Measurements from ENCODE around the gene ZNF616. TPM values are rescaled to one million over a fixed set of nuclear protein-coding genes. Genes with fewer than 3 reads are reported as not detected.

The ZNF616 gene
- polyA plus RNA-seq, 1 of the 3 experiments (the other 2 are of a cell fraction) = 1.5 TPM

DNA sequence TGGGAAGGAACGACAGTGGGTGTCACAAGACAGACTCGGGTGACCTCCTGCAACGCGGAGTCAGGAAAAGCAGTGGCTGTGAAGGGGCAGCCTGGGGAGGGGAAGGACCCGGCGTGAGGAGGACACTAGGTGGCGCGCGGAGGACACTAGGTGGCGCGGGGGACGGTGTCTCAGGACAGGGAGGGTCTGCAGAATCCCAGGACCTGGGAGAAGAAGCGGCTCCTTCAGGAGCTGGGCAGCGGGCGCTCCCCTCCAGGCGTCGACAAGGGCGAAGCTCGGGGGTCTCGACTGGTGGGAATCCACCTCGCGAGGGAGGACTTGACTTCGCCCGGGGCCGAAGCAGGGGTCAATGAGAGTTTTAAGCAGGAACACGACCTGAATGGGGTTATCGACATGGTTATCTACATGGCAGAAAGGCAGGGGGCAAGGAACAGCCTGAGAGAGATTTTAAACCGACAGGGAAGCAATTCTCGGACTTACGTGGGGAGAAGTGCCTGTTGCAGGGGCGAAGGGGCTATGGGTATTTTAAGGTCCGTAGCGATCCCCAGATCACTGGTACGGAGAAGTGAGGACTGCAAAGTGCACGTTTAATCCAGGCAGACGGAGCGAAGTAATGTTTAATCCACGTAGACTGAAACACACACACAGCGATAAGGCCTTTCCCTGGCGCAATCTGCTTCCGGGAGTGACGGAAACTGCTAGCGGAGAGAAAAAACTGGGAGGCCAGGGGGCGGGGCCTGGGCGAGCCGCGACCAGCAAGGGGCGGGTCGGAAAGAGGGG, at the start of gene ZNF616 (continued):
- TF ChIP-seq, protein P1, sequence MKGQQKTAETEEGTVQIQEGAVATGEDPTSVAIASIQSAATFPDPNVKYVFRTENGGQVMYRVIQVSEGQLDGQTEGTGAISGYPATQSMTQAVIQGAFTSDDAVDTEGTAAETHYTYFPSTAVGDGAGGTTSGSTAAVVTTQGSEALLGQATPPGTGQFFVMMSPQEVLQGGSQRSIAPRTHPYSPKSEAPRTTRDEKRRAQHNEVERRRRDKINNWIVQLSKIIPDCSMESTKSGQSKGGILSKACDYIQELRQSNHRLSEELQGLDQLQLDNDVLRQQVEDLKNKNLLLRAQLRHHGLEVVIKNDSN (IDR thresholded peaks at IDR 0.05; ENCODE audit: borderline replicate concordance, low read depth) = no peak
- TF ChIP-seq SIN3A (IDR thresholded peaks at IDR 0.05; ENCODE audit: borderline replicate concordance, low read depth, low read length) (peak; percentile 57; the same call in 1 of the 2 replicates), NRF1 (IDR thresholded peaks at IDR 0.05; ENCODE audit: low read depth, low read length) (no peak), NFIC (IDR thresholded peaks at IDR 0.05; ENCODE audit: borderline replicate concordance) (no peak), EZH2phosphoT487 (IDR thresholded peaks at IDR 0.05; ENCODE audit: borderline replicate concordance, low read depth) (no peak), POLR2AphosphoS5 (IDR thresholded peaks at IDR 0.05; ENCODE audit: low read depth, low read length) (peak; percentile 91)
- TF ChIP-seq, protein P2, sequence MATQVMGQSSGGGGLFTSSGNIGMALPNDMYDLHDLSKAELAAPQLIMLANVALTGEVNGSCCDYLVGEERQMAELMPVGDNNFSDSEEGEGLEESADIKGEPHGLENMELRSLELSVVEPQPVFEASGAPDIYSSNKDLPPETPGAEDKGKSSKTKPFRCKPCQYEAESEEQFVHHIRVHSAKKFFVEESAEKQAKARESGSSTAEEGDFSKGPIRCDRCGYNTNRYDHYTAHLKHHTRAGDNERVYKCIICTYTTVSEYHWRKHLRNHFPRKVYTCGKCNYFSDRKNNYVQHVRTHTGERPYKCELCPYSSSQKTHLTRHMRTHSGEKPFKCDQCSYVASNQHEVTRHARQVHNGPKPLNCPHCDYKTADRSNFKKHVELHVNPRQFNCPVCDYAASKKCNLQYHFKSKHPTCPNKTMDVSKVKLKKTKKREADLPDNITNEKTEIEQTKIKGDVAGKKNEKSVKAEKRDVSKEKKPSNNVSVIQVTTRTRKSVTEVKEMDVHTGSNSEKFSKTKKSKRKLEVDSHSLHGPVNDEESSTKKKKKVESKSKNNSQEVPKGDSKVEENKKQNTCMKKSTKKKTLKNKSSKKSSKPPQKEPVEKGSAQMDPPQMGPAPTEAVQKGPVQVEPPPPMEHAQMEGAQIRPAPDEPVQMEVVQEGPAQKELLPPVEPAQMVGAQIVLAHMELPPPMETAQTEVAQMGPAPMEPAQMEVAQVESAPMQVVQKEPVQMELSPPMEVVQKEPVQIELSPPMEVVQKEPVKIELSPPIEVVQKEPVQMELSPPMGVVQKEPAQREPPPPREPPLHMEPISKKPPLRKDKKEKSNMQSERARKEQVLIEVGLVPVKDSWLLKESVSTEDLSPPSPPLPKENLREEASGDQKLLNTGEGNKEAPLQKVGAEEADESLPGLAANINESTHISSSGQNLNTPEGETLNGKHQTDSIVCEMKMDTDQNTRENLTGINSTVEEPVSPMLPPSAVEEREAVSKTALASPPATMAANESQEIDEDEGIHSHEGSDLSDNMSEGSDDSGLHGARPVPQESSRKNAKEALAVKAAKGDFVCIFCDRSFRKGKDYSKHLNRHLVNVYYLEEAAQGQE (IDR thresholded peaks at IDR 0.05; ENCODE audit: low read depth, low read length) = no peak

DNA sequence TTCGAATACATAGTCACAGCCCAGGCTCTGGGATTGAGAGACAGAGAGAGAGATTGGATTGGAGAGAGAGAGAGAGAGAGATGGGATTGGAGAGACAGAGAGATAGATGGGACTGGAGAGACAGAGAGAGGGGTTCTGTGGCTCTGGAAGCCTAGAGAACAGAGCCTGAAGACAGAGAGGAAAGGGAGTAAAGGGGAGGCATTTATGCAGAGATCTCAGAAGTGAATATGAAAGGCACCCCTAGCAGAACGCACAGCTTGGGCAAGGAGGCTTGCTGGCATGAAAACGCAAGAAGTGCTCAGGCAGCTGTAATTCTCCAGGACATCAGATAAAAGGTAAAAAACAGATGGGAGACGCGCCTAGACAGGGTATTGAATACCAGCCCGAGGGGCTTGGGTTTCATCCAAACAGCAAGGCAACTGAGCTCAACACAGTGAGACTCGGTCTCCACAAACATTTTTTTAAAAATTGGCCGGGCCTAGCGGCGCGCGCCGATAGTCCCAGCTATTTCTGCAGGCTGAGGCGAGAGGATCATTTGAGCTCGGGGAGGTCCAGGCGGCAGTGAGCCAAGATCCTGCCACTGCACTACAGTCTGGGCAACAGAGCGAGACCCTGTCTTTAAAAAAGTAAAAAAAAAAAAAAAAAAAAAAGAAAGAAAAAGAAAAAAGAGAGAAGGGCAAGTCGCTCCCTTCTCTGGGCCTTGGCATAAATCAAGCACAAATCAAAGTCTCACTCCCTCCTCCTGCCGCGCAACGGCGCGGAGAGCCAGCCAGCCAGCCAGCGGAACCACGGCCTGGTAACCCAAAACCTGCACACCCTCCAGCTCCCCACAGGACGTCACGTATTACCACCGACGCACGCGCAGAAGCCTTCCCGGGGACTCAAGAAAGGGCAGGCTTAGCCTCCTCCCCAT, 49.3 kb upstream of the ZNF616 start:
- Histone ChIP-seq H3K36me3 (replicated peaks in 1 of 2; ENCODE audit: control insufficient read depth in 1 of 2, insufficient read depth in 2 of 2, low read length in 1 of 2) (peaks cover 3 to 8% of the 10 kb centered on the region in 2 experiments), H3K9me3 (no peaks in the 10 kb centered on the region), H3K4me1 (ENCODE audit: control insufficient read depth in 1 of 2, insufficient read depth in 2 of 2, low read depth in 1 of 2, low read length in 1 of 2) (peaks cover 12 to 17% of the 10 kb centered on the region in 2 experiments; a peak in 3 of 4 replicates), H3K9ac (peak overlapping the region; percentile 55), H3K27me3 (ENCODE audit: insufficient read depth) (no peaks in the 10 kb centered on the region), H3K79me2 (ENCODE audit: insufficient read depth) (peaks cover 41% of the 10 kb centered on the region), H3K4me3 (ENCODE audit: low read depth in 2 of 2, low read length in 1 of 2) (peak overlapping the region; percentile 41 to 54), H3K27ac (ENCODE audit: low read depth in 2 of 2, low read length in 1 of 2) (peak overlapping the region; percentile 68 to 94), H3K4me2 (peak overlapping the region; percentile 76), H4K20me1 (ENCODE audit: insufficient read depth) (peaks cover 12% of the 10 kb centered on the region; the same call in 1 of the 2 replicates), H3F3A (replicated peaks; ENCODE audit: insufficient read depth) (peaks cover 4% of the 10 kb centered on the region), H3K9me2 (no peaks in the 10 kb centered on the region), H2AFZ (ENCODE audit: low read depth) (peak overlapping the region; percentile 86)
- DNase-seq = peak; percentile 59
- POLR2A ChIA-PET = interaction anchor here (0.5 to 2.0 kb wide), 11 partner anchors 9 to 1213 kb away, joined by 3 to 13 read pairs (median 3); partner anchors contain the start of genes ZNF614, ZNF616 and ZNF836
- WGBS (ENCODE audit: low lambda C conversion rate) = 6% methylated on average over 25 of the region's 32 CpGs
- CTCF ChIA-PET = interaction anchor here (1.0 to 2.0 kb wide), 3 partner anchors 18 to 50 kb away, joined by 3 to 14 read pairs (median 5); partner anchors contain the start of genes ZNF616 and ZNF836
- TF ChIP-seq, protein P3, sequence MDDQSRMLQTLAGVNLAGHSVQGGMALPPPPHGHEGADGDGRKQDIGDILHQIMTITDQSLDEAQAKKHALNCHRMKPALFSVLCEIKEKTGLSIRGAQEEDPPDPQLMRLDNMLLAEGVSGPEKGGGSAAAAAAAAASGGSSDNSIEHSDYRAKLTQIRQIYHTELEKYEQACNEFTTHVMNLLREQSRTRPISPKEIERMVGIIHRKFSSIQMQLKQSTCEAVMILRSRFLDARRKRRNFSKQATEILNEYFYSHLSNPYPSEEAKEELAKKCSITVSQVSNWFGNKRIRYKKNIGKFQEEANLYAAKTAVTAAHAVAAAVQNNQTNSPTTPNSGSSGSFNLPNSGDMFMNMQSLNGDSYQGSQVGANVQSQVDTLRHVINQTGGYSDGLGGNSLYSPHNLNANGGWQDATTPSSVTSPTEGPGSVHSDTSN (IDR thresholded peaks at IDR 0.05) = no peak
- TF ChIP-seq EZH2phosphoT487 (IDR thresholded peaks at IDR 0.05; ENCODE audit: borderline replicate concordance, low read depth) = no peak
- no peak for TF ChIP-seq GABPA (IDR thresholded peaks at IDR 0.05; ENCODE audit: low read depth)
- TF ChIP-seq TAF1 (IDR thresholded peaks at IDR 0.05; ENCODE audit: borderline replicate concordance, low read depth, low read length) = peak; percentile 69
- peak; percentile 78 for TF ChIP-seq GATA2 (CRISPR knock-in tag; IDR thresholded peaks at IDR 0.05)
- TF ChIP-seq NRF1 (IDR thresholded peaks at IDR 0.05; ENCODE audit: low read depth, low read length) = peak; percentile 85
- TF ChIP-seq TCF12 (IDR thresholded peaks at IDR 0.05) = no peak
- TF ChIP-seq RFX5 (IDR thresholded peaks at IDR 0.05; ENCODE audit: low read length) = no peak
- TF ChIP-seq RXRA (IDR thresholded peaks at IDR 0.05; ENCODE audit: borderline replicate concordance, low read depth) = no peak
- no peak; the same call in 1 of the 2 replicates for TF ChIP-seq SIN3A (IDR thresholded peaks at IDR 0.05; ENCODE audit: borderline replicate concordance, low read depth, low read length)
- TF ChIP-seq RAD21 (IDR thresholded peaks at IDR 0.05; ENCODE audit: low read length) = peak; percentile 20; the same call in 1 of the 2 replicates
- TF ChIP-seq, protein P1 (IDR thresholded peaks at IDR 0.05; ENCODE audit: borderline replicate concordance, low read depth) = no peak
- 0 out of 2 replicates have a peak, but pooled peaks have one; percentile 28 for TF ChIP-seq FOXJ3 (CRISPR knock-in tag; IDR thresholded peaks at IDR 0.05)
- TF ChIP-seq, protein P4, sequence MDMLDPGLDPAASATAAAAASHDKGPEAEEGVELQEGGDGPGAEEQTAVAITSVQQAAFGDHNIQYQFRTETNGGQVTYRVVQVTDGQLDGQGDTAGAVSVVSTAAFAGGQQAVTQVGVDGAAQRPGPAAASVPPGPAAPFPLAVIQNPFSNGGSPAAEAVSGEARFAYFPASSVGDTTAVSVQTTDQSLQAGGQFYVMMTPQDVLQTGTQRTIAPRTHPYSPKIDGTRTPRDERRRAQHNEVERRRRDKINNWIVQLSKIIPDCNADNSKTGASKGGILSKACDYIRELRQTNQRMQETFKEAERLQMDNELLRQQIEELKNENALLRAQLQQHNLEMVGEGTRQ (IDR thresholded peaks at IDR 0.05; ENCODE audit: borderline replicate concordance, low read depth, low read length) = no peak
- TF ChIP-seq EP300 (IDR thresholded peaks at IDR 0.05; ENCODE audit: borderline replicate concordance in 1 of 2, low read depth in 1 of 2, low read length in 1 of 2) = peak in 1 of 2 experiments; percentile 36; a peak in 1 of 4 replicates
- TF ChIP-seq JUND (IDR thresholded peaks at IDR 0.05) = no peak

All from SK-N-SH (cell line).